Endothelial cell of umbilical vein (primary cell): ENCODE measurements around the gene MESP2. TPM values are rescaled to one million over a fixed set of nuclear protein-coding genes. Genes with fewer than 3 reads are reported as not detected.
"Not testable (repeated sequence)": the region's sequence is repeated elsewhere in the genome, so short reads cannot be mapped to it uniquely, and the experiment has no call there.

Experiments used
- BruUV-seq: library from RNA; stranded (reverse); fragments of 400-500 nt; replicated peaks from 2 replicates; lab custom pipeline; 2021; lab: Mats Ljungman, UMichigan
- CTCF ChIA-PET: fragments of 300-600, 350-600 bp; sonication (Branson Sonifier 250); formaldehyde crosslinking; loops from one replicate; lab custom pipeline; 2021; ENCODE audit warnings: antibody characterized with exemption, inconsistent platforms; lab: Charles Lee
- POLR2A ChIA-PET: fragments of 300-600, 350-600 bp; sonication (Branson Sonifier 250); formaldehyde crosslinking; loops from one replicate; lab custom pipeline; 2021; ENCODE audit warnings: antibody characterized with exemption, inconsistent platforms; lab: Charles Lee
- DNase-seq: peaks from one replicate; pipeline ENCODE4 v3.0.0-alpha.2; 2011; ENCODE audit warnings: low read depth, low spot score
- FAIRE-seq: peaks from 2 replicates; lab custom pipeline; 2011; peaks lifted over from hg19 to GRCh38; lab: Jason Lieb, UNC
- H2AFZ ChIP-seq: 2 replicates; pipeline ENCODE4 v1.6.0; 2012; ENCODE audit warnings: low read depth, low read length, control low read depth, inconsistent platforms
- H3K27ac ChIP-seq: 2 replicates; pipeline ENCODE4 v1.5.1; 2011; ENCODE audit warnings: low read depth, mild to moderate bottlenecking, control low read depth, low read length, moderate library complexity; ENCODE audit not compliant: insufficient read depth
- H3K27me3 ChIP-seq, 2 experiments: 2 replicates each; pipeline versions ENCODE4 v1.6.0 to v1.6.1; 2011; ENCODE audit warnings: low read length in 2 of 2, mixed read lengths in 1 of 2; ENCODE audit not compliant: control insufficient read depth in 2 of 2, insufficient read depth in 2 of 2
- H3K36me3 ChIP-seq, 2 experiments: 2 replicates in 1 of 2; 3 replicates in 1 of 2; pipeline ENCODE4 v1.5.1; 2011; ENCODE audit warnings: low read length in 2 of 2, mild to moderate bottlenecking in 1 of 2, moderate library complexity in 1 of 2; ENCODE audit not compliant: control insufficient read depth in 2 of 2, insufficient read depth in 2 of 2; ENCODE audit errors: extremely low read depth in 1 of 2
- H3K4me1 ChIP-seq: 3 replicates; pipeline ENCODE4 v1.5.1; 2011; ENCODE audit warnings: mild to moderate bottlenecking, low read length; ENCODE audit not compliant: control insufficient read depth, insufficient read depth; ENCODE audit errors: extremely low read depth
- H3K4me2 ChIP-seq: 2 replicates; pipeline ENCODE4 v1.6.1; 2011; ENCODE audit warnings: low read length, control low read depth, mixed read lengths; ENCODE audit not compliant: insufficient read depth
- H3K4me3 ChIP-seq, 3 experiments: fragments of 200-600 bp in 1 of 3; sonication (generic), shearing (Covaris generic) in 1 of 3; replicated peaks in 1 of 3; 2 replicates each; pipeline ENCODE4 v1.5.1; 2011 to 2016; ENCODE audit warnings: control low read depth in 3 of 3, low read length in 3 of 3, mild to moderate bottlenecking in 2 of 3, inconsistent platforms in 1 of 3, low read depth in 1 of 3, moderate library complexity in 1 of 3; ENCODE audit not compliant: insufficient read depth in 1 of 3
- H3K79me2 ChIP-seq: 2 replicates; pipeline ENCODE4 v1.6.0; 2012; ENCODE audit warnings: low read length, inconsistent platforms; ENCODE audit not compliant: control insufficient read depth, insufficient read depth
- H3K9ac ChIP-seq: replicated peaks from 2 replicates; pipeline ENCODE3; 2011; ENCODE audit warnings: low read length, control low read depth; ENCODE audit not compliant: insufficient read depth; ENCODE audit errors: extremely low read depth
- H3K9me1 ChIP-seq: replicated peaks from 3 replicates; pipeline ENCODE4 v1.6.0; 2011; ENCODE audit warnings: mild to moderate bottlenecking, low read length; ENCODE audit not compliant: control insufficient read depth, insufficient read depth; ENCODE audit errors: extremely low read depth
- H3K9me3 ChIP-seq: replicated peaks from 2 replicates; pipeline ENCODE4 v1.5.1; 2012; ENCODE audit warnings: low read length, inconsistent platforms; ENCODE audit not compliant: control insufficient read depth, insufficient read depth
- H4K20me1 ChIP-seq: replicated peaks from 2 replicates; pipeline ENCODE3; 2011; ENCODE audit warnings: mild to moderate bottlenecking, low read length; ENCODE audit not compliant: control insufficient read depth, insufficient read depth; ENCODE audit errors: extremely low read depth
- FOS ChIP-seq: IDR thresholded peaks from 2 replicates; pipeline ENCODE4 v1.6.1; 2011; ENCODE audit warnings: mild to moderate bottlenecking, low read length, moderate library complexity, borderline replicate concordance; ENCODE audit not compliant: insufficient read depth
- GATA2 ChIP-seq: IDR thresholded peaks from 2 replicates; pipeline ENCODE4 v1.7.0; 2011; ENCODE audit warnings: low read depth, mild to moderate bottlenecking, moderate library complexity, mixed read lengths, low read length; ENCODE audit not compliant: insufficient read length, insufficient read depth
- dilution Hi-C: fragments of 300-500 bp; cut with MboI; formaldehyde crosslinking; loops from one replicate; pipeline ENCODE4 v1.15.0; 2019; ENCODE audit warnings: low sequenced_read_pairs; ENCODE audit not compliant: extremely low pct_ligation_motif_present
- intact Hi-C: fragments of 100-400 bp; cut with micrococcal nuclease; formaldehyde crosslinking; loops from one replicate; pipeline ENCODE4 v1.10.0; 2022
- polyA plus RNA-seq, 4 experiments: library from polyadenylated mRNA; depleted of rRNA in 3 of 4; stranded (reverse) in 3 of 4; unstranded in 1 of 4; fragments of >200 nt; gene quantifications; 2 replicates each; pipeline versions ENCODE4 v1.2.1 to v1.2.3, GENCODE V29; 2011 to 2012; ENCODE audit warnings: missing spikeins in 1 of 4
- total RNA-seq: library from RNA; stranded (reverse); gene quantifications from 2 replicates; pipeline ENCODE4 v1.2.3, GENCODE V29; 2021

Gene MESP2
- total and polyA plus RNA-seq, 2 donors (not counting 3 experiments of a cell fraction or from before 2014, with no cell fraction given) = 0.42 to 0.43 TPM

DNA sequence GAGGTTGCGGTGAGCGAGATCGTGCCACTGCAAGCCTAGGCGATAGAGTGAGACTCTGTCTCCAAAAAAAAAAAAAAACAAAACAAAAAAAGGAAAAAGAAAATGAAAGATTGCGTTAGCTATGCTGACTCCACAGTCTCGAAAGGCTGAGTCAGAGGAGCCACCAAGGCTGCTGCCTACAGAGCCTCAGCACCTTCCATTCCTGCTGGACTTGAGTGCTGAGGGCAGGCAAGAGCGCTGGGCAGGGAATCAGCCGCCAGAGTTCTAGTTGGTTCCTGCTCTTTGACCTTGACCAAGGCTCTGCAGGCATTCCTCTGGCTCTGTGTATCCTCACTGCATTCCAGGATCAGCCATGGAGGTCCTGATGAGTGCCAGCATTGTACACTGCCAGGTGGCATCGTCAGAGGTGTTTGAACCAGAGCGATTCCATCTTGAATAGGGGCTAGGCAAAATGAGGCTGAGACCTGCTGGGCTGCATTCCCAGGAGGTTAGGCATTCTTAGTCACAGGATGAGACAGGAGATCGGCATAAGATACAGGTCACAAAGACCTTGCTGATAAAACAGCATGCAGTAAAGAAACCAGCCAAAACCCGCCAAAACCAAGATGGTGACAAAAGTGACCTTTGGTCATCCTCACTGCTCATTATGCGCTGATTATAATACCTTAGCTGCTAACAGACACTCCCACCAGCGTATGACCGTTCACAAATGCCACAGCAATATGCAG lies 5.9 kb downstream of the MESP2 start:
- dilution Hi-C loops (no loop called here), intact Hi-C loops (no loop called here)
- BruUV-seq = no TSS peak
- Histone ChIP-seq H3K4me2 (no peak overlapping the region), H3K4me3 (no peak overlapping the region), H2AFZ (no peak overlapping the region), H3K9ac (no peak overlapping the region), H4K20me1 (no peaks in the 10 kb centered on the region), H3K4me1 (peaks cover 4% of the 10 kb centered on the region), H3K9me1 (no peaks in the 10 kb centered on the region), H3K36me3 (peaks cover 3 to 5% of the 10 kb centered on the region in 2 experiments), H3K9me3 (no peaks in the 10 kb centered on the region), H3K79me2 (no peaks in the 10 kb centered on the region), H3K27ac (no peak overlapping the region), H3K27me3 (no peaks in the 10 kb centered on the region)
- DNase-seq (no peak), FAIRE-seq (peak; percentile 28)
- POLR2A ChIA-PET = no interaction called here
- CTCF ChIA-PET = interaction anchor here (1.4 to 5.3 kb wide), 5 partner anchors 10 to 93 kb away, joined by 3 to 38 read pairs (median 10); no protein-coding TSS in a partner anchor
- TF ChIP-seq GATA2 = peak; percentile 59
- no peak for TF ChIP-seq FOS

DNA sequence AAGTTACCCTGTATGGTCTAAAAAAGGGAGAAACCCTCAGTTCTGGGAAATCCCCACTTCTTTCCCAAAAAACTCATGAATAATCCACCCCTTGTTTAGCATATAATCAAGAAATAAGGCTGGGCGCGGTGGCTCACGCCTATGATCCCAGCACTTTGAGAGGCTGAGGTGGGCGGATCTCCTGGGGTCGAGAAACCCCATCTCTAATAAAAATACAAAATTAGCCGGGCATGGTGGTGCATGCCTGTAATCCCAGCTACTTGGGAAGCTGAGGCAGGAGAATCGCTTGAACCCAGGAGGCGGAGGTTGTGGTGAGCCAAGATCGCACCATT lies 6.5 kb downstream of the MESP2 start:
- H3K4me3 ChIP-seq, H3K9ac ChIP-seq, FAIRE-seq, DNase-seq, H3K9me3 ChIP-seq, H3K9me1 ChIP-seq, intact Hi-C loops, H3K4me2 ChIP-seq, H3K36me3 ChIP-seq, H3K27me3 ChIP-seq, H3K79me2 ChIP-seq, H3K27ac ChIP-seq, dilution Hi-C loops, H4K20me1 ChIP-seq, BruUV-seq, H3K4me1 ChIP-seq, H2AFZ ChIP-seq: not testable (repeated sequence)
- ChIA-PET POLR2A (interaction anchor here (0.6 kb wide), 1 partner anchor 16 kb away, joined by 3 read pairs; no protein-coding TSS in a partner anchor), CTCF (interaction anchor here (1.2 to 5.3 kb wide), 5 partner anchors 9 to 92 kb away, joined by 3 to 38 read pairs (median 9); no protein-coding TSS in a partner anchor)
